Kidney (tissue), 14 donors: ENCODE data around the gene PLA2G6. TPM values are rescaled to one million over a fixed set of nuclear protein-coding genes. Genes with fewer than 3 reads are reported as not detected.

ENCODE experiments used
- DNase-seq, 5 donors: peaks; one replicate each; pipeline ENCODE4 v3.0.0-alpha.2; 2013 to 2020
- FAIRE-seq: peaks from 2 replicates; lab custom pipeline; 2012; peaks lifted over from hg19 to GRCh38; lab: Jason Lieb, UNC
- H3K27ac ChIP-seq, 2 donors: one replicate each; pipeline ENCODE4 v1.7.0; 2013; ENCODE audit warnings: low read depth in 2 of 2, low read length in 2 of 2, inconsistent platforms in 1 of 2
- H3K27me3 ChIP-seq: one replicate; pipeline ENCODE4 v1.7.1; 2013; ENCODE audit warnings: low read length, inconsistent platforms; ENCODE audit not compliant: control insufficient read depth, insufficient read depth
- H3K36me3 ChIP-seq, 3 donors: one replicate each; pipeline versions ENCODE4 v1.7.0 to v1.7.1; 2013; ENCODE audit warnings: low read length in 3 of 3, control low read depth in 1 of 3, inconsistent platforms in 1 of 3; ENCODE audit not compliant: insufficient read depth in 3 of 3, control insufficient read depth in 2 of 3
- H3K4me1 ChIP-seq, 3 donors: one replicate each; pipeline versions ENCODE4 v1.7.0 to v1.7.1; 2013; ENCODE audit warnings: low read length in 3 of 3, inconsistent platforms in 1 of 3, low read depth in 1 of 3; ENCODE audit not compliant: control insufficient read depth in 2 of 3, insufficient read depth in 2 of 3
- H3K4me3 ChIP-seq, 3 donors: one replicate each; pipeline versions ENCODE4 v1.7.0 to v1.8.1; 2013; ENCODE audit warnings: low read length in 3 of 3, control low read depth in 1 of 3, inconsistent platforms in 1 of 3
- H3K9ac ChIP-seq, 3 donors: one replicate each; pipeline versions ENCODE4 v1.7.0 to v1.7.1; 2013; ENCODE audit warnings: low read length in 3 of 3, control low read depth in 1 of 3, inconsistent platforms in 1 of 3
- H3K9me3 ChIP-seq, 3 donors: one replicate each; pipeline versions ENCODE4 v1.7.0 to v1.7.1; 2013; ENCODE audit warnings: low read length in 3 of 3, control low read depth in 1 of 3, inconsistent platforms in 1 of 3; ENCODE audit not compliant: control insufficient read depth in 2 of 3, insufficient read depth in 1 of 3
- CTCF ChIP-seq: IDR thresholded peaks from 3 replicates; pipeline ENCODE4 v1.5.1; 2012; ENCODE audit warnings: mild to moderate bottlenecking, moderate library complexity, borderline replicate concordance; ENCODE audit not compliant: insufficient read depth; ENCODE audit errors: extremely low read depth
- intact Hi-C: fragments of 100-400 bp; cut with DNase I; formaldehyde crosslinking; loops from one replicate; pipeline ENCODE4 v1.11.1; 2022
- polyA plus RNA-seq: library from polyadenylated mRNA; stranded (reverse); fragments of 350-450 nt; fragmentation: Illumina TruSeq; extraction: RNeasy Lipid Tissue Mini Kit (QIAGEN cat#74804); gene quantifications from one replicate; pipeline ENCODE4 v1.2.3, GENCODE V29; 2014; ENCODE audit warnings: low read depth, low replicate concordance; ENCODE audit not compliant: insufficient read depth
- total RNA-seq: library from RNA; stranded (reverse); fragmentation: NEBNext Ultra II Directional; extraction: Animal tissue kit (Norgen Biotek cat#: 25700); gene quantifications from one replicate; pipeline ENCODE4 v1.2.1, GENCODE V29; 2021
- donor health status: control.
- donor health status: control.
- donor health status: control.
- donor health status: control.
- donor health status: control.
- donor health status: DM: yes; HTN: yes; CAD: no.
- donor health status: Normal renal cell carcinoma (clear cell type).

PLA2G6 gene
- total and polyA plus RNA-seq, 2 donors from 2014 or later: 26.6 to 61.6 TPM

- DNase-seq (peak in 2 of 5 donors; percentile 31 to 33), FAIRE-seq (no peak)
- Histone ChIP-seq H3K4me1 (peaks cover 0 to 25% (median 0%) of the 10 kb centered on the region in 3 donors), H3K9me3 (no peaks in the 10 kb centered on the region), H3K27me3 (no peaks in the 10 kb centered on the region), H3K36me3 (no peaks in the 10 kb centered on the region), H3K9ac (no peak overlapping the region), H3K27ac (no peak overlapping the region), H3K4me3 (no peak overlapping the region)
- intact Hi-C loops: no loop called here
- no peak for TF ChIP-seq CTCF
Observed at GRCh38 chr22:38174626-38175025, 7.0 kb downstream of the PLA2G6 start.

- Histone ChIP-seq H3K27ac (no peak overlapping the region), H3K4me1 (peaks cover 0 to 25% (median 0%) of the 10 kb centered on the region in 3 donors)
- intact Hi-C loops: no loop called here
Observed at GRCh38 chr22:38173641-38173906, 8.1 kb downstream of the PLA2G6 start.

GRCh38 chr22:38172832-38173640 is 8.6 kb downstream of the PLA2G6 start:
- Histone ChIP-seq H3K27ac (peak overlapping the region in 1 of 2 donors; percentile 67), H3K36me3 (peaks cover 0 to under 1% (median 0%) of the 10 kb centered on the region in 3 donors), H3K27me3 (no peaks in the 10 kb centered on the region), H3K4me3 (no peak overlapping the region), H3K9me3 (no peaks in the 10 kb centered on the region), H3K4me1 (peaks cover 0 to 21% (median 0%) of the 10 kb centered on the region in 3 donors), H3K9ac (no peak overlapping the region)
- no peak for TF ChIP-seq CTCF
- DNase-seq (peak in 3 of 5 donors; percentile 42 to 84 (median 56)), FAIRE-seq (no peak)
- intact Hi-C loops: no loop called here

More at GRCh38 chr22:38173641-38173906, 8.1 kb downstream of the PLA2G6 start:
- no peak for TF ChIP-seq CTCF
- no peaks in the 10 kb centered on the region for H3K27me3 ChIP-seq
- no peaks in the 10 kb centered on the region for H3K9me3 ChIP-seq
- DNase-seq (no peak), FAIRE-seq (no peak)
- no peak overlapping the region for H3K4me3 ChIP-seq
- H3K9ac ChIP-seq: no peak overlapping the region
- H3K36me3 ChIP-seq: no peaks in the 10 kb centered on the region
